ENCODE measurements around the gene PER2. TPM values are rescaled to one million over a fixed set of nuclear protein-coding genes. Genes with fewer than 3 reads are reported as not detected.

Gene PER2
- total and polyA plus RNA-seq, 10 of the 15 experiments (the other 5 are each of a cell fraction or from before 2014, with no cell fraction given), result 1.5 to 15.1 (median 4.6) TPM

GRCh38 chr2:238326801-238327365 lies 38.5 kb upstream of the PER2 start:
- DNase-seq (ENCODE audit: low read depth, low spot score), result no peak
- 88% methylated on average over 12 of the region's 12 CpGs for WGBS (ENCODE audit: insufficient coverage, insufficient replicate concordance, low lambda C conversion rate, missing lambda C conversion rate)
- CTCF ChIA-PET, result interaction anchor here (0.6 kb wide), 1 partner anchor 219 kb away, joined by 3 read pairs; no protein-coding TSS in a partner anchor

More at GRCh38 chr2:238326801-238327365, 38.5 kb upstream of the PER2 start:
- Histone ChIP-seq H3K27me3 (replicated peaks in 1 of 2; ENCODE audit: control insufficient read depth in 2 of 2, insufficient read depth in 2 of 2, low read length in 1 of 2) (no peaks in the 10 kb centered on the region), H3K9me3 (replicated peaks; ENCODE audit: control insufficient read depth, insufficient read depth, low read length) (no peaks in the 10 kb centered on the region), H2AFZ (ENCODE audit: control insufficient read depth, low read depth, low read length) (no peak overlapping the region), H3K4me1 (ENCODE audit: control insufficient read depth, insufficient read depth, low read length) (no peaks in the 10 kb centered on the region), H3K79me2 (ENCODE audit: control insufficient read depth, insufficient read depth, low read length) (no peaks in the 10 kb centered on the region), H4K20me1 (ENCODE audit: control insufficient read depth, insufficient read depth) (no peaks in the 10 kb centered on the region), H3K9ac (ENCODE audit: control insufficient read depth, insufficient read depth, low read length) (no peak overlapping the region), H3K27ac (ENCODE audit: control insufficient read depth, insufficient read depth) (no peak overlapping the region), H3K4me2 (ENCODE audit: control insufficient read depth, insufficient read depth) (no peak overlapping the region), H3K4me3 (no peak overlapping the region), H3K36me3 (ENCODE audit: control insufficient read depth in 2 of 2, insufficient read depth in 2 of 2, low read length in 1 of 2) (no peaks in the 10 kb centered on the region; a peak in 2 of 4 replicates)
- FAIRE-seq, result no peak
- ChIA-PET POLR2A (interaction anchor here (0.7 kb wide), 1 partner anchor 15 kb away, joined by 3 read pairs; no protein-coding TSS in a partner anchor), RAD21 (ENCODE audit: unreplicated experiment) (no interaction called here), SMC1A (ENCODE audit: uncharacterized antibody, unreplicated experiment) (no interaction called here)
- ATAC-seq, result no peak
- intact Hi-C loops (cut with micrococcal nuclease; ENCODE audit: unreplicated experiment), result no loop called here
- in situ Hi-C loops (cut with MboI), result no loop called here
- BruUV-seq (replicated peaks), result no TSS peak
- TF ChIP-seq SMAD5 (IDR thresholded peaks at IDR 0.05; ENCODE audit: low read depth) (no peak), SMARCA5 (IDR thresholded peaks at IDR 0.05) (no peak), MEF2A (IDR thresholded peaks at IDR 0.05; ENCODE audit: insufficient read depth, low read depth, low read length) (no peak), SRF (IDR thresholded peaks at IDR 0.05; ENCODE audit: low read depth in 2 of 2, low read length in 2 of 2) (no peak), EED (IDR thresholded peaks at IDR 0.05; ENCODE audit: low read depth) (no peak), ESRRA (IDR thresholded peaks at IDR 0.05; ENCODE audit: low read length) (no peak), CHD2 (IDR thresholded peaks at IDR 0.05; ENCODE audit: borderline replicate concordance, low read depth, low read length) (no peak), POLR2AphosphoS5 (IDR thresholded peaks at IDR 0.05; ENCODE audit: low read length) (no peak), JUNB (IDR thresholded peaks at IDR 0.05) (no peak), NRF1 (conservative IDR thresholded peaks at IDR 0.05; ENCODE audit: low read depth, low read length) (no peak), TCF12 (IDR thresholded peaks at IDR 0.05; ENCODE audit: low read depth, low read length) (no peak), MYC (IDR thresholded peaks at IDR 0.05; ENCODE audit: insufficient read depth, insufficient read length, insufficient replicate concordance, low read length, severe bottlenecking) (no peak)
- TF ChIP-seq, protein P1, sequence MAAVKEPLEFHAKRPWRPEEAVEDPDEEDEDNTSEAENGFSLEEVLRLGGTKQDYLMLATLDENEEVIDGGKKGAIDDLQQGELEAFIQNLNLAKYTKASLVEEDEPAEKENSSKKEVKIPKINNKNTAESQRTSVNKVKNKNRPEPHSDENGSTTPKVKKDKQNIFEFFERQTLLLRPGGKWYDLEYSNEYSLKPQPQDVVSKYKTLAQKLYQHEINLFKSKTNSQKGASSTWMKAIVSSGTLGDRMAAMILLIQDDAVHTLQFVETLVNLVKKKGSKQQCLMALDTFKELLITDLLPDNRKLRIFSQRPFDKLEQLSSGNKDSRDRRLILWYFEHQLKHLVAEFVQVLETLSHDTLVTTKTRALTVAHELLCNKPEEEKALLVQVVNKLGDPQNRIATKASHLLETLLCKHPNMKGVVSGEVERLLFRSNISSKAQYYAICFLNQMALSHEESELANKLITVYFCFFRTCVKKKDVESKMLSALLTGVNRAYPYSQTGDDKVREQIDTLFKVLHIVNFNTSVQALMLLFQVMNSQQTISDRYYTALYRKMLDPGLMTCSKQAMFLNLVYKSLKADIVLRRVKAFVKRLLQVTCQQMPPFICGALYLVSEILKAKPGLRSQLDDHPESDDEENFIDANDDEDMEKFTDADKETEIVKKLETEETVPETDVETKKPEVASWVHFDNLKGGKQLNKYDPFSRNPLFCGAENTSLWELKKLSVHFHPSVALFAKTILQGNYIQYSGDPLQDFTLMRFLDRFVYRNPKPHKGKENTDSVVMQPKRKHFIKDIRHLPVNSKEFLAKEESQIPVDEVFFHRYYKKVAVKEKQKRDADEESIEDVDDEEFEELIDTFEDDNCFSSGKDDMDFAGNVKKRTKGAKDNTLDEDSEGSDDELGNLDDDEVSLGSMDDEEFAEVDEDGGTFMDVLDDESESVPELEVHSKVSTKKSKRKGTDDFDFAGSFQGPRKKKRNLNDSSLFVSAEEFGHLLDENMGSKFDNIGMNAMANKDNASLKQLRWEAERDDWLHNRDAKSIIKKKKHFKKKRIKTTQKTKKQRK (IDR thresholded peaks at IDR 0.05; ENCODE audit: low read depth, low read length), result no peak

Measured in GM12878 (cell line).